Fibroblast of villous mesenchyme (primary cell): ENCODE data around the gene FGR. TPM values are rescaled to one million over a fixed set of nuclear protein-coding genes. Genes with fewer than 3 reads are reported as not detected.

Experiments used
- DNase-seq: peaks from one replicate; pipeline ENCODE4 v3.0.0-alpha.2; 2010; ENCODE audit warnings: low read depth
- H3K4me3 ChIP-seq: 2 replicates; pipeline ENCODE4 v1.5.1; 2011; ENCODE audit warnings: low read depth, mild to moderate bottlenecking, low read length
- total RNA-seq: library from RNA; depleted of rRNA; stranded (reverse); fragments of >200 nt; gene quantifications from 2 replicates; pipeline ENCODE4 v1.2.3, GENCODE V29; 2012
- TF ChIP-seq, protein P1 (sequence below): IDR thresholded peaks from 2 replicates; pipeline ENCODE4 v1.5.1; 2012; ENCODE audit warnings: low read depth, mild to moderate bottlenecking, low read length; ENCODE audit not compliant: insufficient read depth

The FGR gene
- total RNA-seq, 1 donor: not detected

DNA sequence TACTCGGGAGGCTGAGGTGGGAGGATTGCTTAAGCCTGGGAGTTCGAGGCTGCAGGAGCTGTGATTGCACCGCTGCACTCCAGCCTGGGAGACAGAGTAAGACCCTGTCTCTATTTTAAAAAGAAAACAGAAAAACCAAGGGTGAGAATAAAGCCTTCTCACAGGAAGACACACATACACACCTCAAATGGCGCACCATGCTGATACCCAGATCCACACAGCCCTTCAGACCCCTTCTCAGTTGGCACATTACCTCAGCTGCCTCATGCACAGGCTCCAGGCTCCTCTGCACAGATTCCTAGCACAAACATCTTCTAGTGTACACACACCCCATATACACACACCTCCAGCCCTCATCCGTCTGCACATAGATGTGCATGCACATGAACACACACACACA is 7.9 kb downstream of the FGR start:
- H3K4me3 ChIP-seq: no peak overlapping the region
- TF ChIP-seq, protein P1, sequence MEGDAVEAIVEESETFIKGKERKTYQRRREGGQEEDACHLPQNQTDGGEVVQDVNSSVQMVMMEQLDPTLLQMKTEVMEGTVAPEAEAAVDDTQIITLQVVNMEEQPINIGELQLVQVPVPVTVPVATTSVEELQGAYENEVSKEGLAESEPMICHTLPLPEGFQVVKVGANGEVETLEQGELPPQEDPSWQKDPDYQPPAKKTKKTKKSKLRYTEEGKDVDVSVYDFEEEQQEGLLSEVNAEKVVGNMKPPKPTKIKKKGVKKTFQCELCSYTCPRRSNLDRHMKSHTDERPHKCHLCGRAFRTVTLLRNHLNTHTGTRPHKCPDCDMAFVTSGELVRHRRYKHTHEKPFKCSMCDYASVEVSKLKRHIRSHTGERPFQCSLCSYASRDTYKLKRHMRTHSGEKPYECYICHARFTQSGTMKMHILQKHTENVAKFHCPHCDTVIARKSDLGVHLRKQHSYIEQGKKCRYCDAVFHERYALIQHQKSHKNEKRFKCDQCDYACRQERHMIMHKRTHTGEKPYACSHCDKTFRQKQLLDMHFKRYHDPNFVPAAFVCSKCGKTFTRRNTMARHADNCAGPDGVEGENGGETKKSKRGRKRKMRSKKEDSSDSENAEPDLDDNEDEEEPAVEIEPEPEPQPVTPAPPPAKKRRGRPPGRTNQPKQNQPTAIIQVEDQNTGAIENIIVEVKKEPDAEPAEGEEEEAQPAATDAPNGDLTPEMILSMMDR: no peak
- DNase-seq: no peak

DNA sequence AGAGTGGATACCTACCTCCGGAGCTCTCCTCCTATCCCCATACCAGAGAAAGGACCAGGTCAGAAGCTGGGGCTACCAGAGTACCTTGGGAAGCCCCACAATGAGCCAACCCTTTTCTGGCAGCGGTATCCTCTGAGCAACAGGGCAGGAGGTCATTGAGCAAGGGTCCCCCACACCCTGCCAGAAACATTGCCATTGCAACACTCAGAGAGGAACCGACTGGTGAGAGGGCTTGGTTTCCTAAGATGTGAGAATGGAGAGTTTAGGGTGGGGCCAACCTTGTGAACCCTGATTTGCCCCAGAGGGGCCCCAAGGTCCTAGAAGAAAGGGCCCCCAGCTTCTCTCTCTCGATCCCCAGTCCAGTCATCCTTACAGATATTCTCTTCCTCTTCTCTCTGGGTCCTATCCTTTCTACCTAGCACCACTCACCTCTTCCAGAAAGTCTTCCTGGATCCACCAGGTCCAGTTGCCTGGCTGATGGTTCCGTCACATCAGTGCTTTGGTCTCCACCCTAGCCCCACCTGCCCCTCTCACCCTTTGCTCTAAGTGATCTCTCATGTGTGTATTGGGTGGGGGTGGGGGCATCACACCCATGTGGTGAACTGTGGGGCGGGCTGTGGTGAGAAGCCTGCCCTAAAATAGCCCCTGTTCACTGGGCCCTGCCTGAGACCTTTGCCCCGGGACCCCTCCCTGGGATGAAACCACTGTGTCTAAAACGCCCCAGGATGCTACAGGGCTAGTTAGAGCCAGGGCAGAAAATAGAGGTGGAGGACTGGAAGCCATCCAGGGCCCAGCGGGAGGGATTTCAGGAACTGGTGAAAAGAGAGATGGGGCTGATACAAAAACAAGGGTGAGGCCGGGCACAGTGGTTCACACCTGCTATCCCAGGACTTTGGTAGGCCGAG is 8.7 kb downstream of the FGR start:
- H3K4me3 ChIP-seq: no peak overlapping the region
- no peak for DNase-seq
- TF ChIP-seq, protein P1: no peak

DNA sequence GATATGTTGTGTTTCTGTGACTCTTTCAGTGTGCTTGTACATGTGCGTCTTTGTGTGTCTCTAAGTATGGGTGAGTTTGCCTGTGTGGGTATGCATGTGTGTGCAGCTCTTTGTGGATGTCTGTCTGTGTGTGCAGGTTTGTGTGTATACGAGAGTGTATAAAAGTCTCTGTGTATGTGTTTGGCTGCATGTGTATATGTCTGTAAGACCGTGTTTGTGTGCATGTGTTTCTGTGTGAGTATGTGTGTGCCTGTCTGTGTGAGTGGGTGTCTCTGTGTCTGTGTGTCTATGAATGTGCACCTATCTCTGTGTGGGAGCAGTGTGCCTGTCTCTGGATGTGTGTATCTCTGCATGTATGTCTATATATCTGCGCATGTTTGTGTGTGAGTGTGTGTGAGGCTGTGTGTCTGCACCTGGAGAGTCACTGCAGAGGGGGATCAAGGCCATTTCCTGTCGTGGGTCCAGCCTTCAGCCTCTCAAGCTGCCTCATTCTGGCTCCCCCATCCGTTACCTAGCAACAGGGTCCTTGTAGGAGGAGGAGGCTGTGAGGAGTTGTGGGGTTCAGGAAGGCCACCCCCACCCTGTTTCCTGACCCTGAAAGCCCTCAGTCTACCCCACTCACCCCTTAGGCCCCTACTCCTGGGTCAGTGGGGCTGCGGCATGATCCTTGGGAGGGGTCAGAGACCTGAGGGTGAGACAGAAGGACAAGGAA is 10.4 kb downstream of the FGR start:
- TF ChIP-seq, protein P1: no peak
- DNase-seq: no peak
- H3K4me3 ChIP-seq: no peak overlapping the region

DNA sequence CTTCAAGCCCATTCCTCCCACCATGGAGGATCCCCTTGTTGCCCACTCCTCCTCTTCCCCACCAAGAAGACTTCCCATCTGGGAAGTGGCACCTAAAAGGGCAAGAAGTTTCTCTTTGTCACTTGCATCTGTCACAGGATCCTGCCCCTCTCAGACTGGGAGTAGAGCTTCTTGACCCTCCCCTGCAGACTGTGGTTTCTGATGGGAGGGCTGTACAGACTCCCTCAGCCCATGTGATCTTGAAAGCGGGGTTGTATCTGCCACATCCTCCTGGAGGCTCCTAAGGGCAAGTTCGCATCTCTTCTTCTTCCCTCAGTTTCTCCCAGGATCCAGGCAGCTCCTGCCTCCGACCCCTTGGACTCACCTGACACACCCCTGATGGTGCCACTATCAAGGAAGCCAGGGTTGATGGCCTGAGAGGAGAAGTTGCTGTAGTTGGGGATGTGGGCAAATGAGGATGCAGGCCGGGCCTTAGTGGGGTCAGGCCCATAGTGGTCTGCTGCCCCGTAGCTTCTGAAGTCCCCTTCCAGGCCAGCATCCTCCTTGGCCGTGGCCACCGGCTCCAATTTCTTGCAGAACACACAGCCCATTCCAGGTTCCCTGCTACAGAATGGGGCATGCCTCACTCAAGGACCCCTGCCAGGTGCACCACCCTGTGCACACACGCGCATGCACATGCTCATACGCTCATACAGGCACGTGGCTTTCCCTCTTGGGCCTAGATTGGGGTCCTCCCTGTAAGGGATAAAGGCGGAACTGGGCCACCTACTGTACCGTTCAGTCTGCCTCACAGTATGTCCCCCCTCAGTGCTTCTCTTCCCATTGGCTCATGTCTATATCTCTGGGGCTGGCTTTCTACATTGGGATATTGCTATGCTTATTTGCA is 11.4 kb downstream of the FGR start:
- TF ChIP-seq, protein P1: no peak
- H3K4me3 ChIP-seq: no peak overlapping the region
- no peak for DNase-seq

DNA sequence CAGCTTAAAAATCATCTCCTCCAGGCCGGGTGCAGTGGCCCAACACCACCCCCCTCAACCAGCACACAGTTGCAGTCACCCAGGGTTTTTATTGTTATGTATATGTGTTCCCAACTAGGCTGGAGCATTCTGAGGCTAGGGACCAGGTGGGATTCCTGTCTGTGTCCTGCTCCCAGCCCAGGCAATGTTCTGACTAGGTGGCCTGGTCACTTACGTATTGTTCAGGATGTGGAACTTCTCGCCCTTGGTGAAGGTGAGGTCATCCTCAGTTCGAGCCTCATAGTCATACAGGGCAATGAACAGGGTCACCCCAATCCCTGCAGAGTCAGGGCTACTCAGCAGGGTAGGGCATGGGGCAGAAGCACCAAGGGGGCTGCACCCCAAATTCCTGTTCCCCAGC is 12.2 kb downstream of the FGR start:
- no peak for DNase-seq
- no peak overlapping the region for H3K4me3 ChIP-seq
- TF ChIP-seq, protein P1: no peak
